Stimulated activated CD8-positive, alpha-beta memory T cell treated with anti-CD3 and anti-CD28 coated beads, Interleukin-4, amount 100 ng/mL, for 48 hours (primary cell): Measurements from ENCODE around the gene PLK5.
A peak's percentile ranks its signal among the peaks of the same experiment; 100 is the strongest.
"Not testable (repeated sequence)": the region's sequence is repeated elsewhere in the genome, so short reads cannot be mapped to it uniquely, and the experiment has no call there.

ENCODE experiments used
- DNase-seq: peaks from one replicate; pipeline ENCODE4 v3.0.0-alpha.2; 2020

Gene PLK5, protein sequence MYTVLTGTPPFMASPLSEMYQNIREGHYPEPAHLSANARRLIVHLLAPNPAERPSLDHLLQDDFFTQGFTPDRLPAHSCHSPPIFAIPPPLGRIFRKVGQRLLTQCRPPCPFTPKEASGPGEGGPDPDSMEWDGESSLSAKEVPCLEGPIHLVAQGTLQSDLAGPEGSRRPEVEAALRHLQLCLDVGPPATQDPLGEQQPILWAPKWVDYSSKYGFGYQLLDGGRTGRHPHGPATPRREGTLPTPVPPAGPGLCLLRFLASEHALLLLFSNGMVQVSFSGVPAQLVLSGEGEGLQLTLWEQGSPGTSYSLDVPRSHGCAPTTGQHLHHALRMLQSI

GRCh38 chr19:1523412-1524286, at the start of gene PLK5:
Gene PLK5 (plus strand): TSS chr19:1524077. CDS start chr19:1526997, 2,920 bp downstream.
- DNase-seq = no peak

GRCh38 chr19:1474765-1475351, 49.0 kb upstream of the PLK5 start:
- no peak for DNase-seq

DNA sequence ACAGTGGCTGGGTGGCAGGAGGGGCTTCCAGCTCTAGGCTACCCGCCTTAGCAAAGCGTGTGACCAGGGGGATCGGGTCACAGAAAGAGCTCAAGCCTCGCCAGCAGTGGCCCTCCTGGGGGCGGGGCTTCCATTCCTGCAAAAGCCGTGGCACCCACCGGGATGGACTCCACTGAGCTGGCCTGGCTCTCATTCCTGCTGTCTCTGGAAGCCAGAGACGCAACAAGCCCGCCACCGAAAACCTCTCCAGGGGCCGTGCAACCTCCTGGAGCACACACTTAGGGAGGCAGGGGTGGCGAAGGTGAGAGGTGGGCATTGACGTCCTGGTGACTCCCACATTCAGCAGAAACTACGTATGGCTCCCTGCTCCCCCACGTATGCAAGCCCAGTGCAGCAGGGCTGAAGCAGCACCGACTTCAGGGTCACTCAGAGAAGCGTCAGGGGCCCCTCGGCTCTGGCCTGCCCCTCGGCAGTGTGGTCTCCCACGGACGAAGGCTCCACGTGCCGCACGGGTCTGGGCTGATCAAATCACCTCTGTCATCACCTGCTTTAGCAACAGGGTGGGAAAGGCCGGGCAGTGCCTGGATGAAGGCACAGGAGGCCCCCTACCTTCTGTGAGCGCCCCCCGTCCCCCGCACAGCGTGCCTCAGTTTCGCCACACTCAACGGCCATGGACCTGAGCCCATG, 48.0 kb upstream of the PLK5 start:
- no peak for DNase-seq

- DNase-seq = not testable (repeated sequence)
Measured at GRCh38 chr19:1477056-1477455, 46.8 kb upstream of the PLK5 start.

GRCh38 chr19:1478934-1479707, 44.8 kb upstream of the PLK5 start, which contains the start of gene C19orf25:
Gene C19orf25 (minus strand): TSS chr19:1479215. CDS start chr19:1478903, 312 bp downstream.
- peak; percentile 96 for DNase-seq

DNA sequence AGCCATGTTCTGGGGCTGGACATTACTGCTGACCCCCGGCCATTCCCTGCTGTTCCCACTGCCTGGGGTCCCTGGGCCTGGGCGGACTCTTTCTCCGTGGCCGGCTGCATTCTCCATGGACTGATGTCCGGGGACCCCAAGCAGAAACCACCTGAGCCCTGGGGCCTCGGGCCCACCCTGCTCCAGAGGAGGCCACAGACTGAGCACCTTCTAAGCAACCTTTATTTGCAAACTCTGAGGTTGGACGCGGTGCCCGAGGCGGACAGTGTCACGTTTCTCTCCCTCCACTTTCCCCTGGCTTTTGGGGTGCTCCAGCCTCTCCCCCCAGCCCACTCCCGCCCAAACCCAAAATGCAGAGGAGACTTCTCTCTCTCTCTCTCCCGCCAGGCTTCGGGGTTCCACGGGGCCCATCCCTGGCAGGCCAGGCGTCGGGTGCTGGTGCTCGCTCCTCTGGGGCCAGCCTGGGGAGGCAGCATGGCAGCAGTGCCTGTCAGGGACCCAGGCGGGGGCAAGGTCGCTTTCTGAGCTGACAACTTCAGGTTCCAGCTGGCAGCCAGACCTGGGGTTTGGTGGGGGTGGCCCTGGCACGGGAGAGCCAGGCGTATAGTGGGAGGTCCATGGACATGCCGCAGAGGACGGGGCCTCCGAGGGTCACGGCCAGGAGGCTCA, 42.5 kb upstream of the PLK5 start:
- no peak for DNase-seq

DNA sequence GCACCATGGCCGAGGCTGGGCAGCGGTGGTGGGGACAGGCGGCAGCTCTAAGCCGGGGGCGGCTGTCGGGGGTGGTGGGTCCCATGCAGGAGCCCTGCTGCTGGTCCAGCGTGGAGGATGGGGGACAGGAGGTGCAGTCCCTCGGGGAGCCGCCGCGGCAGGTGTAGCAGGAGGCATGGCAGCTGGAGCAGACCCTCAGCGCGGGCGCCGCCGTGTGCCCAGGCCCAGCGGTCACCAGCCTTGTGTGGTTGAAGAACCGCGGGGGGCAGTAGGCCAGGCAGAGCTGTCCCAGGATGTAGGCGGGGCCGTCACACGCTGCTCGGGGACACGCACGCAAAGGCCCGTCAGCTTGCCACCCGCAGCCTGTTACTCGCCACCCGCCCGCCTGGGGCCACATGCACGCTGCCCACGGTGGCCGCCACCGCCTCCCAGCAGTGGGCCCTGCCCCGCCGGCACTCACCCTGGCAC, 42.0 kb upstream of the PLK5 start:
- DNase-seq = no peak

- DNase-seq = no peak
Measured at GRCh38 chr19:1482361-1483130, 41.3 kb upstream of the PLK5 start.

- DNase-seq = no peak
Measured at GRCh38 chr19:1483131-1483978, 40.5 kb upstream of the PLK5 start.

DNA sequence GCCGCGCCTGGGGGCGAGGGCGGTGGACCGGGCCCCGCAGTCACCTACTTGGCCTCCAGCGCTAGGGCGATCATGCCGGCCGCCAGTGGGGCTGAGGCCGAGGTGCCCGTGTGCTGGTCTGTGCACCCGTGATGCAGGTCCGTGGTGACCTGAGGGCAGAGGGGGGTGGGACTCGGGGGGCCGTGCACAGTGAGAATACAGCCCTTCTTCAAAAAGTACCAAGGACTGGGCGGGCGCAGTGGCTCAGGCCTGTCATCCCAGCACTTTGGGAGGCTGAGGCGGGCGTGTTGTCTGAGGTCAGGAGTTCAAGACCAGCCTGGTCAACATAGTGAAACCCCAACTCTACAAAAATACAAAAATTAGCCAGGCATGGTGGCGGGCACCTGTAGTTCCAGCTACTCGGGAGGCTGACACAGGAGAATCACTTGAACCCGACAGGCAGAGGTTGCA, 39.9 kb upstream of the PLK5 start:
- DNase-seq = no peak

DNA sequence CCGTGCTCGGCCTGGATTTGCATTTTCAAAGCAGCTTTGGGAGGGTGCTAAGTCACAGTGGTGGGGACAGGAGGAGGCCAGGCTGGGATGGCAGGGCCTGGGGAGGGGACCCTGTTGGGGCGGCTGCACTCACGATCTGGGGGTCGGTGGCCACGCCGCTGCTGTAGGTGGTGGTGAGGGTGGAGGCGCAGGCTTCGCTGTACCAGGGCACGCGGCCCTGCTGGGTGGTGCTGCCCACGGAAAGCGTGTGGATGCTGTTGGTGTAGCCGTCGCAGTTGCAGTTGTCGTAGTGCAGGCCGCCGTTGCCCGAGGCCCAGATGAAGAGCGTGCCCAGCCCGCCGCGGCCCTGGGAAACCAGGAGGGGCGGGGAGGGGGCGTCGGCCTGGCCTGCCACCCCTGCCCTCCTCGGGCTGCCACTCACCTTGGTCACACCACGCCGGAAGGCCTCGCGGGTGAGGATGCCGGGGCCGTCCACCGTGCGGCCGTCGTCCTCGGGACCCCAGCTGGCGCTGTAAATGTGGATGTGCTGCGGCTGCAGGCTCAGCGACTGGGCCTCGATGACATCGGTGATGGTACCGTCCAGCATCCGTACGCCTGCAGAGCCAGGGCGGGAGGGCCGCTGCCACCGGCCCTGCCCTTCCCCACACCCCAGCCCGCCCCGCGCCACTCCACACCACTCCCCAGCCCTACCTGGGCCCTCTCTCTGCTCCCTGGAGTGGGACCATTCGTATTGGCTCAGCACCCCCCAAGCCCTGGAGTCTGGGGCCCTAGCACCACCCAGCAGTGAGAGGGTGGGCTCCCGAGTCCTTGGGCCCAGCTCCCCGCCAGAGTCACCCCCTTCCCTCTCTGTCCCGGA, 36.9 kb upstream of the PLK5 start:
- no peak for DNase-seq

DNA sequence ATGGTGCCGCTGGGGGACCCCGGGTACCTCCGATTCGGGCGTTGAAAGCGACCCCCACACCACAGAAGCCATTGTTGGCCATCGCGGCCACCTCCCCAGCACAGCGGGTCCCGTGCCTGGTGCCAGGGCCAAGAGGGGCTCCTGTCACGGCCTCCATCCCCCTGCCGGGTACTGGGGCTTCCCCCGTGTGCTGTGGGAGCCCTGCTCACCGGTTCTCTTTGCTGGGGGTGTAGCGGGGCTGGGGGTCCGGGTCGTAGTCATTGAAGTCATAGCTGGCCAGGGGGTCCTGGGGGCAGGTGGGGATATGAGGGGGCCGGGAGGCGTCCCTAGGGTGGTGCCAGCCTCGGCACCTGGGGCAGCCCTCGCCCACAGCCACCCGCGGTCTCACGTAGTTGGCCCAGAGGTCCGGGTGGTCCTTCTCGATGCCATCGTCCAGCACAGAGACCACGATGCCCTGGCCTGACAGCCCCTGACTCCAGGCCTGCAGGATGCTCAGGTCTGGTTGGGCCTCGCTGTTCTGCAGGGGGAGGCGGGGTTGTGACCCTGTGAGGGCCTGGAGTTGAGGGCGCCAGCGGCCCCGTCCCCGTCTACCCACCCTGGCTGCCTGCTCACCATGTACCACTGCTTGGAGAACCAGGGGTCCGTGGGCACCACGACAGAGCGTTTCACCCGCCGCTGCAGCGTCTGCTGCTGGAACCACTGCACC, 36.1 kb upstream of the PLK5 start:
- no peak for DNase-seq

GRCh38 chr19:1488282-1488601, 35.6 kb upstream of the PLK5 start:
- no peak for DNase-seq

GRCh38 chr19:1489463-1490310, 34.2 kb upstream of the PLK5 start:
- DNase-seq = no peak

DNA sequence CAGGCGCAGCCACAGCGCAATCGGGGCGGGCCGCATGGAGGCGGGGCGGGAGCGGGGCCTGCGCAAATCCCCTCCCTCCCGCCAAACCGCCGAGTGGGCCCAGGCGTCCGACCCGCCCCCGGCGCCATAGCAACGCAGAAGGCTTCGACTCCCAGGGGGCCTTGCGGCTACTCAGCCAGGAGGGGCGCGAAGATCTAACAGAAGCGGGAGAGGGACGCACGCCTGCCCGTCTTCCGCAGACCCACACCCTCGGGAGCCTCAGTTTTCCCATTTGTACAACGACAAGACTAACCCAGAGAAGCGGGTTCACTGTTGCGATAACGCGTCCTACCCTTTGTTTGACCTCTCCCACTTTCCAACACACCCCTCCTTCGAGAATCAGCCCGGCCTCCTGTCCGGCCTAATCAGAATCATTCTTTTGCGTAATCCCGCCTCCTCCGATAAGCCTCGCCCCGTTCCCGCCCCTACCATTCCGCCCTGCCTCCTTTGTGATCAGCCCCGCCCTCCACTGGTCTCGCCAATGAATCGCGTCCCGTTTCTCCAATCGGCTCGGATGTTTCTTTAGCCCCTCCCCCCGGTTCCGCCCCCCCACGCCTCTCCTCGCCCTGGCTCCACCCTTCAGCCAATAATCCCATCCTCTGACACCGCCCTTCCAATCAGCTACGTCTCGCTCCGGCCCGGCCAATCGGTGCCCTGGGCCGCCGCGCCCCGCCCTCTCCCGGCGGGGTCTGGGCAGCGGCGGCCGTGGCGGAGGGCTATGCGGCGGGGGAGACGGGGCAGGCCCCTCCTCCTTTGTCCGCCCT, 33.4 kb upstream of the PLK5 start, which contains the start of gene PCSK4:
TSS of gene PCSK4 (minus strand) at position 40 of the 803 bp plus-strand sequence. CDS start at position 36, 4 bp downstream.
- peak; percentile 99 for DNase-seq
